SH-SY5Y (cell line): Measurements from ENCODE around the gene ARHGAP23.

ENCODE experiments used
- GATA2 ChIP-seq: IDR thresholded peaks from 2 replicates; pipeline ENCODE4 v1.6.1; 2011; ENCODE audit warnings: mild to moderate bottlenecking, low read depth, low read length
- GATA3 ChIP-seq: IDR thresholded peaks from 2 replicates; pipeline ENCODE4 v1.6.1; 2011; ENCODE audit warnings: low read depth, mild to moderate bottlenecking, low read length, moderate library complexity

The ARHGAP23 gene

DNA sequence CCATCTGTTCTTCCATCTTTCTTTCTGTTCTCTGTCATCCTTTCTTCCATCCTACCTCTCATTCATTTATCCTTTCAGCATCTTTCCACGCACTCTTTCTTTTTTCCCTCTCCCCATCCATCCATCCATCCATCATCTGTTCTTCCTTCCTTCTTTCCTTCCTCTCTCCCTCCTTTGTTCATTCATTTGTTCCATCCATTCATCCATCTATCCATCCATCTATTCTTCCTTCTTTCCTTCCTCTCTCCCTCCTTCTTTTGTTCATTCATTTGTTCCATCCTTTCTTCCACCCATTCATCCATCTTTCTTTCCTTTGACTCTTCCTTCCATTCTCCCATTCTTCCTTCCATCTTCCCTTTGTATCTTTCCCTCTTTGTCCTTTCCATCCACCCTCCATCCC, 39.2 kb downstream of the ARHGAP23 start:
- no peak for TF ChIP-seq GATA3
- no peak for TF ChIP-seq GATA2

DNA sequence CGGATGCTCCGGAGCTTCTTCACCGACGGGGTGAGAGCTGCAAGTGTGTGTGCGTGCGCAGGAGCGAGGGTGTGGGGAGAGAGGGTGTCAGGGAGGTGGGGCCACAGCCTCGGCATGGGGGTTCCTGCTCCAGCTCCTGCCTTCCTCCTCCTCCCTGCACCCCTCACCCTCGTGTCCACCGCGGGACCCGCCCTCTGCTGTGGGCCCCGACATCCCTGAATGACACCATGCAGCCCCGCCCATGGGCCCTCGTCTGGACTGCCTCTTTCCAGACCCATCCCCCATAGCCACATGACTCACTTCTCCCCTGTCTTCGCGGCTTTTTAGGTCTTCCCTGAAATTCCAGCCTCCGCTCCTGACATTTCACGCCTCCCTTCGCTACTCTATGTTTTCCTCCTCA, 41.6 kb downstream of the ARHGAP23 start:
- no peak for TF ChIP-seq GATA3
- TF ChIP-seq GATA2 = no peak

DNA sequence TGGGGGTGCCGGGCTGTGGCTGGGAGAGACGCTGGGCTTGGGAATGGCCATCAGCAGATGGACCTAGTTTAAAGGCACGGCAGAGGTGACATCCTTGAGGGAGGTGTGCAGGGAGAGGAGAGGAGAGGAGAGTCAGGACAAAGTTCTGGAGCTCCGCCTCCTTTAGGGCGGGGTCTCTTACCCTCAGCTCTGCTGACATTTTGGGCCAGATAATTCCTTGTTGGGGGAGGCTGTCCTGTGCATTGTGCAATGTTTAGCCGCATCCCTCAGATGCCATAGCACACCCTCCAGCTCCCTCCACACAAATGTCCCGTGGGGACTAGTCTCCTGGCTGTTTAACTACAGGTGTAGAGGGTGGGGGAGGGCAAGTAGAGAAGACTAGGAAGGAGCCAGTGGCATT, 48.3 kb downstream of the ARHGAP23 start:
- no peak for TF ChIP-seq GATA2
- no peak for TF ChIP-seq GATA3

GRCh38 chr17:38485146-38485468, 56.8 kb downstream of the ARHGAP23 start:
- TF ChIP-seq GATA2 (no peak), GATA3 (no peak)

GRCh38 chr17:38498353-38498752, 70.1 kb downstream of the ARHGAP23 start:
- no peak for TF ChIP-seq GATA2
- no peak for TF ChIP-seq GATA3

DNA sequence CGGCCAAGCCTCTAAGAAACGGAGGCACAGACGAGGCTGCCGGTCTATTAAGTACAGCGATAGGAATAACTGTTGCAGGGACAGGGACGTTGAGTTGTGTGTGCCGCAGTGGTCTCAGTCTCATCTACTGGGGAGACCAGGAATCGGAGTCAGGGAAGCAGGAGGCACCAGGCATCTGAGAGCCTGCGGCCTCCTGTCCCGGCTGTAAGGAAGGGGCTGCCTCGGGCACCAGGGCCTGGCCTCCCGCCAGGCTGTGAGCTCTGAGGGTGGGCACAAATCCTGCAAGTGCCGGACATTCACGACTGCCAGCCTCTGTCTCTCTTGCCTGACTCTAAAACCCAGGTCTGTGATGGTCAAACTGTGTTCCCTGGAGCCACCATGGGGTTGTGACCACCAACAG, 76.0 kb downstream of the ARHGAP23 start:
- TF ChIP-seq GATA3 (no peak), GATA2 (no peak)

- no peak for TF ChIP-seq GATA2
- TF ChIP-seq GATA3 = no peak
Observed at GRCh38 chr17:38507436-38507835, 79.2 kb downstream of the ARHGAP23 start.

GRCh38 chr17:38507921-38508569, 79.8 kb downstream of the ARHGAP23 start:
- TF ChIP-seq GATA3 (no peak), GATA2 (no peak)

GRCh38 chr17:38508570-38508950, 80.3 kb downstream of the ARHGAP23 start:
- TF ChIP-seq GATA3 = no peak
- no peak for TF ChIP-seq GATA2

DNA sequence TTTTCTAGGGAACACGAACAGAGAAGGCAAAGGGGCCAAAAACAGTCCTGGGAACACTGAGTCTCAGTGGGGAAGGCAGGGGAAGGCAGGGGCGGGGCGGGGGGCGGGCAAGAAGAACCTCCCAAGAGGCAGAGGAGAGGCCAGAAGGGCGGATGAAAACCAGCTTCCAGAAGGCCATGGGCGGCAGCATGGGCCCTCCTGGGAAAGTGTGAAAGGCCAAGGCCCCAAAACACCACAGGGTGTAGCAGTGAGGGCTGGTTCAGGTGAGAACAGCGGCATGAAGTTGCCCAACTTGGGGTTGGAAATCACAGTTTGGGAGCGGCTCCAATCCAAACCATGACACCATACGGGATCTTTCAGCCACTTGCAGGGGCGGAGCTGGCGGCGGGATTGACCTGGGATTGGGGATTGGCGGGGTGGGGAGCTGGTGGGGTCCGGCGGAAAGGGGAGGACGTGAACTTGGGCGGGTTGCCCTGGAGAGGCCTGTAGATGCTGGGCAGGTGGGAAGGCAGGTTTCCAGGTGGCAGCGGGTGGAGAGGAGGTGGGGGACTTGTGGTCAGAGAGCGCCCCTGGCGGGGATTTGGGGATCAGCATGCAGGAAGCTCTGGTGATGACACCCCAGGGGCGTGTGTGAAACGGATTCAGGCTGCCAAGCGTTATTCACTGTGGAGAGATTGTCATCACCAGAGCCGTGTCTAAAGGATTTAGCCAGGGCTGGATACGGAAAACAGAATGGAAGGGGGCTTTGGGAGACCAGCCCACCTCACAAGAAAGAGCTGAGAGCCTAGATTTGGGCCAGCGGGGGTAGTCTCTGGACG, 80.9 kb downstream of the ARHGAP23 start:
- TF ChIP-seq GATA3 (no peak), GATA2 (peak; percentile 85)

GRCh38 chr17:38509772-38510420, 81.6 kb downstream of the ARHGAP23 start:
- TF ChIP-seq GATA2 (peak; percentile 5; the same call in 1 of the 2 replicates), GATA3 (no peak)

DNA sequence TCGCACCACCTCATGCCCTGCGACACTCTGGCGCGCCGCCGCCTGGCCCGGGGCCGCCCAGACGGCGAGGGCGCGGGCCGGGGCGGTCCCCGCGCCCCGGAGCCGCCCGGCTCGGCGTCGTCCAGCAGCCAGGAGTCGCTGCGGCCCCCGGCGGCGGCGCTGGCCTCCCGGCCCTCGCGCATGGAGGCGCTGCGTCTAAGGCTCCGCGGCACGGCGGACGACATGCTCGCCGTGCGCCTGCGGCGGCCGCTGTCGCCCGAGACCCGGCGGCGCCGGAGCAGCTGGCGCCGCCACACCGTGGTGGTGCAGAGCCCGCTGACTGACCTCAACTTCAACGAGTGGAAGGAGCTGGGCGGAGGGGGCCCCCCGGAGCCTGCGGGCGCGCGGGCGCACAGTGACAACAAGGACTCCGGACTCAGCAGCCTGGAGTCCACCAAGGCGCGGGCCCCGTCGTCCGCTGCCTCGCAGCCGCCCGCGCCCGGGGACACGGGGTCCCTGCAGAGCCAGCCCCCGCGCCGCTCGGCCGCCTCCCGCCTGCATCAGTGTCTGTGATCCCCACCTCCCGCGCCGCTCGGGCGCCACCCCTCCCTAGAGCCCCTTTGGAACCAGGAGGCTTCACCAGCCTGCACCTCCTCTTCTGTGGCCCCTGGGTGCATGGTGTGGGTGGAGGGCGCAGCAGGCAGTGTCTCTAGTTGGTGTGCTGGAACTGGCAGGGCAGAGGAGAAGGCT, 82.3 kb downstream of the ARHGAP23 start:
- TF ChIP-seq GATA3 = no peak
- TF ChIP-seq GATA2 = no peak

DNA sequence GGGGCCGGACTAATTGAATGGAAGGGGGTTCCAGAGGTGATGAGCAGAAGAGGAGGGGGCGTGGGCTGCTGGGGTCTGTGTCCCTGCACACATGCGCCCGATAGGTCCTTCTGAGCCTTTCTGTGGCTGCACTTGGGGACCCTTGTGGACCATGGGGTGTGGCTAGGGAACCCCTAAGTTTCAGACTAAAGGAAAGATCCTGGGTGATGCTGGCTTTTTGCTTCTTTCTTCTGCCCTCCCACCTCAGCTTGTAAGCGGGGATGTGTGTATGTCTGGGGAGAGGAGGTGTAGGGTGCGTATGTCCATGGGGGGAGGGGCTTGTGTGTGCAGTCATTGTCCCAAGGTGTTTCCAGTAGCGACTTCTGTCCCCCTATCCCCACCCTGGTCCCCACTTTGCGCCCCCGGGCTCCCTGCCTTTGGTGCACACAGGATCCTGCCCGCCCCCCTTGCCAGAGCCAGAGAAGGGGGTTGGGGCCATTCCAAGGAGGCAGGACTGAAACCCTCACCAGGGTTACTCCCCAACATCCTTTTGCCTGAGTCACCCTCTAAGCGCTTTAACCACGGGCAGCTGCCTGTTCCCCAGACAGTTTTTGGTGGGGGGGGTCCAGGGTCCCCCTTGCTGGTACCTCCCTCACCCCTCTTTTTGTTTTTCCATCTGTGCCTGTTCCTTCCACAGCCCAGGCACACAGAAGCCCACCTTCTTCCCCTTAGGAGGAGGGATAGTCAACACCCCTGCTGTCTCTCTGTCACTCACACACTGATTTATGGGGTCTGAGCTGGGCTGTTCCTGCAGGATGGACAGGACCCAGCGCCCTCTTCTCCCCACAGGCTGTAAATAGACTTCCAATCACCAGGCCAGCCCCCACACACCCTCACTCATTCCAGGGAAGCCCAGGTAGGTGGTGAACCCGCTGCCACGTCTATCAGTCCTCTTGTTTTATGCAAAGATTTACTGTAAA, 83.2 kb downstream of the ARHGAP23 start:
- TF ChIP-seq GATA3 (no peak), GATA2 (no peak)
